NT2/D1 (cell line): ENCODE results near the gene SLC9A9.

Experiments
- DNase-seq: peaks from one replicate; pipeline ENCODE4 v3.0.0-alpha.2; 2011; ENCODE audit warnings: low read depth, low spot score
- H3K27me3 ChIP-seq: 2 replicates; pipeline ENCODE4 v1.6.0; 2011; ENCODE audit warnings: mild to moderate bottlenecking; ENCODE audit not compliant: insufficient read length, insufficient read depth
- H3K36me3 ChIP-seq: 2 replicates; pipeline ENCODE4 v1.6.1; 2011; ENCODE audit warnings: mild to moderate bottlenecking, low read length, mixed read lengths; ENCODE audit not compliant: insufficient read depth, insufficient read length
- H3K4me1 ChIP-seq: 2 replicates; pipeline ENCODE4 v1.5.1; 2011; ENCODE audit not compliant: insufficient read depth, insufficient read length
- H3K4me3 ChIP-seq: 2 replicates; pipeline ENCODE4 v1.5.1; 2011; ENCODE audit warnings: low read depth; ENCODE audit not compliant: insufficient read length
- H3K9ac ChIP-seq: 2 replicates; pipeline ENCODE4 v1.6.0; 2011; ENCODE audit warnings: low read depth; ENCODE audit not compliant: insufficient read length
- H3K9me3 ChIP-seq: 2 replicates; pipeline ENCODE4 v1.5.1; 2011; ENCODE audit warnings: mild to moderate bottlenecking, low read length; ENCODE audit not compliant: insufficient read depth
- SUZ12 ChIP-seq: IDR thresholded peaks from 2 replicates; pipeline ENCODE4 v1.6.1; 2011; ENCODE audit not compliant: insufficient read length, insufficient read depth; ENCODE audit errors: extremely low read depth
- YY1 ChIP-seq: IDR thresholded peaks from 2 replicates; pipeline ENCODE4 v1.6.1; 2011; ENCODE audit not compliant: insufficient read length, insufficient read depth
- ZNF274 ChIP-seq: IDR thresholded peaks from 2 replicates; pipeline ENCODE4 v1.6.1; 2011; ENCODE audit warnings: mild to moderate bottlenecking, low read depth, low read length

The SLC9A9 gene

DNA sequence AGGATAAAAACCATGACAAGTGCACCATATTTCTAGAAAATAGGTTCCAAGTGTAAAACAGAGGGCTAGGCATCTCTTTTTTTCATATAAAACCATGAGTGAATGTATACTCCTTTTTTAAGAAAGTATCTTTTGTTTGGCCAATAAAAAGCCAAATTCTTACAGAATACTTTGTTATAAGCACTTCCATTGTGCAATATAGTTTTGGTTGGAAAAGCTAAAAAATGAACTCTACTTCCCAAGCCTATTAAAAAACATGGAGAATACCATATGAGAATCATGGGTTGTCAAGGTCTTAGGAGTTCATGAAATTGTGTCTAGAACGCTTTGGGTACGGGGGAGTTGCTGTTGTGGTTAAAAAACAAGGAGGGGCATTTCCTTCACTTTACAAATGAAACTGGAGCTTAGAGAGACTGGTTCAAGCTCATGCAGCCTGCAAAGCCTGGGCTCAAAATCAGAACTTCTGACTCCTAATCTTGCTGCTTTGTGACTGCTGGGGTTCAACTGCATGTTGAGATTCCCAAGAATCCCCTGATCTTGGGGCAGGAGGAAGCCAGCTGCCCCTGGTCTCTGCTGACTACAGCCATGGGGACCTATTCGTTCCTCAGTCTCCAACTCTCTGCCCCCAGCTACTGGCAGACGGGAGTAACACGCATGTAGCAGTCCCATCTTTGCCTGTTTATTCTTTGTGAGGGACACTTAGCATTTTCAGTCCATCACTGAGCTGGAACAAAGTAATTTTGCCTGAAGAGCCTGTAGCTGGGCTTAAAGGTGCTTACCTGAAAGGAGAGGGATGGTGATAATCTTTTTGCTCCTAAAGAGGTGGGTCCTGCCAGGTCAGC, 499.6 kb downstream of the SLC9A9 start:
- DNase-seq = no peak
- Histone ChIP-seq H3K36me3 (no peaks in the 10 kb centered on the region), H3K9ac (no peak overlapping the region), H3K9me3 (no peaks in the 10 kb centered on the region), H3K4me3 (no peak overlapping the region), H3K27me3 (no peaks in the 10 kb centered on the region), H3K4me1 (no peaks in the 10 kb centered on the region)
- TF ChIP-seq ZNF274 (no peak), YY1 (no peak), SUZ12 (no peak)

DNA sequence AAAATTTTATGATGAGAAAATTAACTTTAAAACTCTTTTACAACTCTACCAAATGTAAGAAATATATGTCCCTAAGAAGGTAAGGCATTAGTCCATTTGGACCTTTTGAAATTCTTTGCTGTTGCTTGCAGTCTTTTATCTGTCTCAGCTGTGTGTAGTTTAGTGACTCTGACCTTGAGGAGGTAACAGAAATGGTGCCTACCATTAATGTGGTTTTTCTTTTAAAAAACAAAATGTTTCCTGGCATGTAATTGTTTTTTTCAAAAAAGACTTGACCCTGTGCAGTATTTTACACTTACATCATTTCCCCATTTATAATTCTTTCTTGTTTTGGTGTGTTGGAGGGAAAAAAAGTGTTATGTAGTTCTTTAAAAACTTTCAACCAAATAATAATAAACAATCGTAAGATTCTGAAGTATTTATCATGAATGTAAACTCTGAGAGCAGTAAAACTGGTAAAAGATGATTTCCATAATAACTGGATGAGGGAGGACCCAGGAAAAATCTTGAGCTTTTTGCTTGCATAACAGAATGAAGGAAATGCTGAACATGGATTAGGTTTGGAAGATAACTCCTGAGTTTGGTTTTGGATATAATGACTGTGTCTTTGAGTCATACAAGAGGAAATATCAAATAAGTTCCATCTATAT, 503.6 kb downstream of the SLC9A9 start:
- Histone ChIP-seq H3K9ac (no peak overlapping the region), H3K9me3 (no peaks in the 10 kb centered on the region), H3K4me3 (no peak overlapping the region), H3K36me3 (no peaks in the 10 kb centered on the region), H3K4me1 (no peaks in the 10 kb centered on the region), H3K27me3 (no peaks in the 10 kb centered on the region)
- TF ChIP-seq YY1 (no peak), ZNF274 (no peak), SUZ12 (no peak)
- DNase-seq = no peak

DNA sequence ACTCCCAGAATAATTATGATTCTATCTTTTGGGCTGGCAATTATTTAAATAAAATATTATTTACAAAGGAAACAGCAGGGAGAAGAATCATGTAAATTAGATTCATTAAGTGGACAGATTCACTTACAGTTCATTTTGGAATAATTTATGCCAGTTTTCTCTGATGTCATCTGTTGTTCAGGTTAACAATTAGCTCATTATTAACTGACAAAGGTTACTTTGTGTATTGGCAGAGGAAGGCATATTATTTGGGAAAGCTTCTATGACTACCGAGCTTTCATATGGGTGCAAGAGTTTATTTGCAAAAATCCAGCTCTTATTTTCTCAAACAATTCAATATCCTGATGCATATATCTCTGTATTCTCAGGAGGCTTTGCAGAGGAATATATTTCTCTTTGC, 504.3 kb downstream of the SLC9A9 start:
- H3K9me3 ChIP-seq = no peaks in the 10 kb centered on the region
- no peak overlapping the region for H3K9ac ChIP-seq
- no peaks in the 10 kb centered on the region for H3K4me1 ChIP-seq
- no peaks in the 10 kb centered on the region for H3K27me3 ChIP-seq
- no peaks in the 10 kb centered on the region for H3K36me3 ChIP-seq
- no peak overlapping the region for H3K4me3 ChIP-seq
- DNase-seq = no peak
- TF ChIP-seq ZNF274 (no peak), YY1 (no peak), SUZ12 (no peak)

DNA sequence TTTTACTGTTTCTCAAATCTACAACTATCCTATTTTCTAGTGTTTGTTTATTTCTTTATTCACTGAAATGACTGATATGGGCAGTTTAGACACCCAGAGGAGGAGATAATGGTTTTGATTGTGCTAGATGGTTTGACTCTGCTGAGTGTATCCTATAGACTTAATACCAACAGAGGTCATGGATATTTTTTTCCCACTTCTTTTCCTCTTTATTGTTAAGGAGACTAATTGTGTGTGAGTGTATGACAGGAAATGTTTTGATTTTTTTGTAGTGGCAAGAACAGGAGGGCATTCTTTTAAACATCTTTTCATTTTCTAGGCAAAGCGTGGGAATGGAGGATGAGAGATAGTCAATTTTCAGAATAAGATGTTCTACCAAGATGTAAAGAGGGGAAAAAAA, 505.2 kb downstream of the SLC9A9 start:
- TF ChIP-seq SUZ12 (no peak), YY1 (no peak), ZNF274 (no peak)
- H3K27me3 ChIP-seq = no peaks in the 10 kb centered on the region
- no peaks in the 10 kb centered on the region for H3K9me3 ChIP-seq
- no peak overlapping the region for H3K9ac ChIP-seq
- no peak for DNase-seq
- no peaks in the 10 kb centered on the region for H3K4me1 ChIP-seq
- no peaks in the 10 kb centered on the region for H3K36me3 ChIP-seq
- H3K4me3 ChIP-seq = no peak overlapping the region

DNA sequence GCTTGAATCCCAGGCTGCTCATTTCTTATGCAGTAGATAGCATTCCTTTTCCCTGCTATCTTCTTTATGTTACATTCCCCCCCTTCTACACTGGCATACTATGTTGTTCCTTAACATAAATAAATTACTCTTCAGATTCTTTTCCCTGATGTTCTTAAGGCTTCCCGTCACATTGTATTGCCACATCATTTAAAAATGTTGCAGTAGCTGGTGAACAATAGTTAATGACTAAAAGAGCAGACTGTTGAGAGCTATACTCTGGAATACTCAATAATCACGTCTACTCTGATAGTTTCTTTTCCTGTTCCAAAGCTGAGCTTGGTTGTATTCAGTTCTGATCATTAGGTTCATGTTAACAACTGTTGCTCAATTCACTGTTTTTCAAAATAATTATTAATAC, 508.8 kb downstream of the SLC9A9 start:
- no peak overlapping the region for H3K9ac ChIP-seq
- no peak for DNase-seq
- TF ChIP-seq SUZ12 (no peak), YY1 (no peak), ZNF274 (no peak)
- no peaks in the 10 kb centered on the region for H3K36me3 ChIP-seq
- H3K9me3 ChIP-seq = no peaks in the 10 kb centered on the region
- no peaks in the 10 kb centered on the region for H3K4me1 ChIP-seq
- H3K27me3 ChIP-seq = no peaks in the 10 kb centered on the region
- no peak overlapping the region for H3K4me3 ChIP-seq

DNA sequence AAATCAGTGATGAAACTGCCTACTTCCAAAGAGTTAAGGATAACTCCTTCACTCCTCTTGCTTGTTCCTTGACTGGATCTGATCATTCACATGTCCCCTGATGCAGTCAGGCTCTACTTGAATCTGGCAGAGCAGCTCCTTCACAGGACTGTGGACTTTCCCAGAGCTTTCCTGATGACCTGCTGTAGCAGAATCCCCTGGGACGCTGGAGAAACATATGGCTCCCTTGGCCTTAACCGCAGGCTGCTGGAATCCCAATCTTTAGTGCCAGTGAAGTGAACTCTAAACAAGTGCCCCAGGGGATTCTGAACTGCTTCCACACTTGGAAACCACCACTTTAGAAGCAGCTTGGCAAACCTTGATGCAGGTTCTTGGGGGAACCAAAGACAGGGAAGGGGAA, 510.9 kb downstream of the SLC9A9 start:
- no peak for DNase-seq

DNA sequence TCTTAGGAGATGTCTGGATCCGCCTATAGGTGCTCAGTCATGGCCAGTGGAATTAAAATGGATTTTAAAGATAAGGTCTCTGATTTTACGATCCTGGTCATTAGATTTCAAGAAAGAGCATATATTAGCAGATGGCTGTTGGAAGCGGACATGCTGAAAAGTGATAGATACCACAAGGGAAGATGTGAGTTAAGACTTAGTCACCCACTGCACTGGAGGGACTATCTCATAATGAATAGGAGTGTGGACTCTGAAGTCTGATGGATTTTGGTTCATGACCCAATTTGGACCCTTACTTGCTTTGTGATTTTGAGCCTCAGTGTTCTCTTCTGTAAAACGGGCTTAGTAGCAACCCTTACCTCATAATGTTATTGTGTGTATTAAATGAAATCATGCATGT, 514.0 kb downstream of the SLC9A9 start:
- Histone ChIP-seq H3K4me3 (no peak overlapping the region), H3K27me3 (no peaks in the 10 kb centered on the region), H3K9ac (no peak overlapping the region), H3K4me1 (peaks cover 5% of the 10 kb centered on the region), H3K36me3 (no peaks in the 10 kb centered on the region), H3K9me3 (no peaks in the 10 kb centered on the region)
- TF ChIP-seq ZNF274 (no peak), SUZ12 (no peak), YY1 (no peak)
- no peak for DNase-seq

More for the DNA sequence above, 510.9 kb downstream of the SLC9A9 start:
- Histone ChIP-seq H3K36me3 (no peaks in the 10 kb centered on the region), H3K9ac (no peak overlapping the region), H3K9me3 (no peaks in the 10 kb centered on the region), H3K27me3 (no peaks in the 10 kb centered on the region), H3K4me1 (no peaks in the 10 kb centered on the region), H3K4me3 (no peak overlapping the region)
- TF ChIP-seq YY1 (no peak), ZNF274 (no peak), SUZ12 (no peak)
